ENCODE measurements around the gene PMP22.

Gene PMP22

DNA sequence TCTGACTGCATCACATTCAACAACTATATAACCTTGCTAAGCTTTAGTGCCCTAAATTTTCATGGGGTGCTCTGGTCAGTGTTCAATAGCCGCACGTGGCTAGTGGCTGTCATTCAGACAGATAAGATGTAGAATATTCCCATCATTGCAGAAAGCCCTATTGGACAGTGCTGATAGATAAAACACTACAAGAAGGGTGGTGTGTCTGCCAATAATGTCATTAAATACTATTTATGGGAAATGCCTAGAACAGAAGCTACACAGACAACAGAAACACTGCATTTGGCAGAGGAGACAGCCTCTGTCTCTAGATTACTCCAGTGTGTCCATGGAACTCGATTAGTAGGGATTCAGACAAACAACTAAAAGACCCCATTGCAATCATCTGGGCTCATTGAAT is 28.4 kb upstream of the PMP22 start:
- H3K9me3 ChIP-seq (replicated peaks in 1 of 11), result no peaks in the 10 kb centered on the region
- no peaks in the 10 kb centered on the region for H3K27me3 ChIP-seq

GRCh38 chr17:15291674-15292361 is 26.7 kb upstream of the PMP22 start:
- H3K4me2 ChIP-seq, result no peak overlapping the region
- H3K4me1 ChIP-seq, result peaks cover 0 to 4% (median 0%) of the 10 kb centered on the region in 10 experiments; a peak in 1 of 20 replicates
- no peak overlapping the region for H3K4me3 ChIP-seq
- no peaks in the 10 kb centered on the region for H3K9me3 ChIP-seq (replicated peaks in 1 of 11)
- no peak overlapping the region for H3K27ac ChIP-seq
- H4K20me1 ChIP-seq, result no peaks in the 10 kb centered on the region
- H3K27me3 ChIP-seq, result no peaks in the 10 kb centered on the region
- no peak for TF ChIP-seq Cebpa-rat (IDR thresholded peaks at IDR 0.05)
- no peak overlapping the region for H3K9ac ChIP-seq
- no peaks in the 10 kb centered on the region for H3K36me3 ChIP-seq

More for the DNA sequence above, 28.4 kb upstream of the PMP22 start:
- Histone ChIP-seq H3K4me2 (no peak overlapping the region), H4K20me1 (no peaks in the 10 kb centered on the region), H3K4me3 (no peak overlapping the region), H3K36me3 (no peaks in the 10 kb centered on the region), H3K4me1 (no peaks in the 10 kb centered on the region), H3K9ac (no peak overlapping the region), H3K27ac (no peak overlapping the region)
- no peak for TF ChIP-seq Cebpa-rat (IDR thresholded peaks at IDR 0.05)

- no peak overlapping the region for H3K4me2 ChIP-seq
- no peak for TF ChIP-seq Cebpa-rat (IDR thresholded peaks at IDR 0.05)
These were observed 25.5 kb upstream of the PMP22 start for GRCh38 chr17:15290605-15291004.

GRCh38 chr17:15289285-15290183 is 24.4 kb upstream of the PMP22 start:
- Histone ChIP-seq H3K27ac (no peak overlapping the region), H3K27me3 (no peaks in the 10 kb centered on the region), H4K20me1 (no peaks in the 10 kb centered on the region), H3K9ac (no peak overlapping the region), H3K4me3 (no peak overlapping the region), H3K4me2 (no peak overlapping the region), H3K36me3 (no peaks in the 10 kb centered on the region), H3K9me3 (replicated peaks in 1 of 11) (no peaks in the 10 kb centered on the region), H3K4me1 (peaks cover 0 to 4% (median 0%) of the 10 kb centered on the region in 10 experiments; a peak in 1 of 20 replicates)
- TF ChIP-seq Cebpa-rat (IDR thresholded peaks at IDR 0.05), result no peak

More at GRCh38 chr17:15290605-15291004, 25.5 kb upstream of the PMP22 start:
- no peaks in the 10 kb centered on the region for H3K36me3 ChIP-seq
- H4K20me1 ChIP-seq, result no peaks in the 10 kb centered on the region
- H3K4me3 ChIP-seq, result no peak overlapping the region
- no peak overlapping the region for H3K27ac ChIP-seq
- H3K9me3 ChIP-seq (replicated peaks in 1 of 11), result no peaks in the 10 kb centered on the region
- H3K4me1 ChIP-seq, result peaks cover 0 to 4% (median 0%) of the 10 kb centered on the region in 10 experiments; a peak in 1 of 20 replicates
- H3K9ac ChIP-seq, result no peak overlapping the region
- H3K27me3 ChIP-seq, result no peaks in the 10 kb centered on the region

GRCh38 chr17:15288859-15289258 is 23.7 kb upstream of the PMP22 start:
- H3K9me3 ChIP-seq (replicated peaks in 1 of 11), result no peaks in the 10 kb centered on the region
- H3K27me3 ChIP-seq, result no peaks in the 10 kb centered on the region
- H3K36me3 ChIP-seq, result no peaks in the 10 kb centered on the region
- peaks cover 0 to 4% (median 0%) of the 10 kb centered on the region in 10 experiments; a peak in 1 of 20 replicates for H3K4me1 ChIP-seq
- no peak for TF ChIP-seq Cebpa-rat (IDR thresholded peaks at IDR 0.05)
- no peak overlapping the region for H3K4me3 ChIP-seq
- no peak overlapping the region for H3K4me2 ChIP-seq
- no peaks in the 10 kb centered on the region for H4K20me1 ChIP-seq
- no peak overlapping the region for H3K9ac ChIP-seq
- no peak overlapping the region for H3K27ac ChIP-seq

DNA sequence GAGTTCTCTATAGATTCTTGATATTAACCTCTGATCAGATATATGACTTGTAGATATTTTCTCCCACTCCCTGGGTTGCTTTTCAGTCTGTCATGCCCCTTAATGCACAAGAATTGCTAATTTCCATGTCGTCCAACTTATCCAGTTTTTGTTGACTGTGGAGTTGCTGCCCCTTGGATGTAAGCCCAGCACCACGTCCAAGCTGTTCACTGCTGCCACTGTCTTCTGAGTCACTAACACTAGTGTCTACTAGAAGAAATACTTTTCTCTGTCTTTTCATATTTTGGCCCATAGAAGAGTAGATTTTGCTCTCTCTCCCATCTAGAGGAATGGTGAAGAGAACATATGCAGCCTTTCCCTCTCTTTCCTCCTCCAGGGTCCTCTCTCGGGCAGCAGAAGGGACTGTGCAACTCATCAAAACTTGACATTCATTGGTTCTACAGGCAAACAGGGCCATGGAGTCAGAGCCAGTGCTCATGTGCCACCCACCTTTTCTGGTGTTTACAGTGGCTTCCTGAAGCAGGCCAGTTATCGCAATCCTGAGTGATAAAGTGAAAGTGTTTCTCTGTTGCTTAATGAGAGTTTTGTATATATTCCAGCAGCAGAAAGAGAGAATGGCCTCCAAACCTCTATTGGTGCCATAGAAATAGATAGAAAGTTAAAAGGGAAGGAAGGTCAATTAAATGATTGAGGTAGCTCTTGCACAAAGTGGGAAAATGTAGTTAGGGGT is 22.6 kb upstream of the PMP22 start:
- Histone ChIP-seq H4K20me1 (no peaks in the 10 kb centered on the region), H3K27me3 (no peaks in the 10 kb centered on the region), H3K36me3 (no peaks in the 10 kb centered on the region), H3K9me3 (replicated peaks in 1 of 11) (peaks cover 0 to 2% (median 0%) of the 10 kb centered on the region in 11 experiments; a peak in 2 of 22 replicates), H3K4me2 (peak overlapping the region in 2 of 11 experiments; percentile 13 to 17; a peak in 1 of 22 replicates), H3K4me1 (peaks cover 0 to 4% (median 0%) of the 10 kb centered on the region in 10 experiments; a peak in 1 of 20 replicates), H3K27ac (no peak overlapping the region), H3K4me3 (no peak overlapping the region), H3K9ac (no peak overlapping the region)
- TF ChIP-seq Cebpa-rat (IDR thresholded peaks at IDR 0.05), result no peak

DNA sequence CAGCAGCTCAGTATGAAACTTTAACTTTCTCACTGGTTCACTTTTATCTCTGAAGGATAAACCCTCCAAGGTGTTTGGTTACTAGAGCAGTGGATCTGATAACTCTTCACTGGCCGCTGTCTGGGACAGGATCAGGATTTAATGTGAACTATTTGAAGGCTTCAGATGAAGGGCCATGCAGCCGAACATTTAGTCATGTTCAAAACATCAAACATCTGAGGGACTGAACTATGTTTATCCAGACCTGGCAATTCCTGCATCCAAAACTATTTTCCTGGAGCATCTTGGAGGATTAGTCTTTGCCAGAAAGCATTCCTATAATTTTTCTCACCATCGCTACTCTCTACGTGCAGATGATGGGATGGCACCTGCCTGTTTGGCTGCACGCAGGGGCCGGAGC is 20.3 kb upstream of the PMP22 start:
- Histone ChIP-seq H3K9me3 (replicated peaks in 1 of 11) (peaks cover 0 to 8% (median 0%) of the 10 kb centered on the region in 11 experiments; a peak in 5 of 22 replicates), H3K4me3 (no peak overlapping the region), H3K4me1 (peaks cover 0 to 4% (median 0%) of the 10 kb centered on the region in 10 experiments; a peak in 1 of 20 replicates), H3K27me3 (no peaks in the 10 kb centered on the region), H3K27ac (no peak overlapping the region), H3K36me3 (no peaks in the 10 kb centered on the region), H3K4me2 (no peak overlapping the region), H3K9ac (no peak overlapping the region), H4K20me1 (no peaks in the 10 kb centered on the region)
- no peak for TF ChIP-seq Cebpa-rat (IDR thresholded peaks at IDR 0.05)

DNA sequence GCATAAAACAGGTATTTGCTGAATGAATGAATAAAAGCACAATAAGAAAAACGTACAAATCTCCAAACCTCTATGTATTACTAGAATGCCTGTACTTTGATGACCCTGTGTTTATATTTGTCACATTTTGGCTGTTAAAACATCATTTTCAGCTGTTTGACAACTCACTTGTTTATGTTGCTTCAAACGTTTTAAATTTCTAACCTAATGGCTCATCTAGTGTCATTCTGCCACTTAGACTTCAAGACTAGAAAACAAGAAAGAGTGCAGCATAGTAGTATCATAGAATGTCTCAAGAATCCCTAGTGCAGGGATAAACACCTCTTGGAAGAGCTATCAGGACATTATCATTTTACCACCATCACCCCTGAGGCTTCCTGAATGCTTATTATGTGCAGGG is 19.4 kb upstream of the PMP22 start:
- Histone ChIP-seq H3K4me1 (peaks cover 0 to 4% (median 0%) of the 10 kb centered on the region in 10 experiments; a peak in 1 of 20 replicates), H3K4me2 (no peak overlapping the region), H3K27ac (no peak overlapping the region)

GRCh38 chr17:15284107-15284506 is 19.0 kb upstream of the PMP22 start:
- no peaks in the 10 kb centered on the region for H4K20me1 ChIP-seq
- no peaks in the 10 kb centered on the region for H3K36me3 ChIP-seq
- H3K9me3 ChIP-seq (replicated peaks in 1 of 11), result peaks cover 0 to 13% (median 0%) of the 10 kb centered on the region in 11 experiments; a peak in 6 of 22 replicates
- TF ChIP-seq Cebpa-rat (IDR thresholded peaks at IDR 0.05), result no peak
- no peaks in the 10 kb centered on the region for H3K27me3 ChIP-seq
- no peak overlapping the region for H3K4me2 ChIP-seq
- H3K9ac ChIP-seq, result no peak overlapping the region
- no peak overlapping the region for H3K4me3 ChIP-seq
- H3K27ac ChIP-seq, result no peak overlapping the region
- H3K4me1 ChIP-seq, result peaks cover 0 to 4% (median 0%) of the 10 kb centered on the region in 10 experiments; a peak in 1 of 20 replicates

More for the DNA sequence above, 19.4 kb upstream of the PMP22 start:
- TF ChIP-seq Cebpa-rat (IDR thresholded peaks at IDR 0.05), result no peak
- H3K4me3 ChIP-seq, result no peak overlapping the region
- H4K20me1 ChIP-seq, result no peaks in the 10 kb centered on the region
- no peaks in the 10 kb centered on the region for H3K27me3 ChIP-seq
- H3K9ac ChIP-seq, result no peak overlapping the region
- peaks cover 0 to 8% (median 0%) of the 10 kb centered on the region in 11 experiments; a peak in 5 of 22 replicates for H3K9me3 ChIP-seq (replicated peaks in 1 of 11)
- H3K36me3 ChIP-seq, result no peaks in the 10 kb centered on the region

All from BLaER1 treated with 17β-estradiol and CSF1 and Interleukin-3, amounts not matched to agents 10 nM and 100 nM (cell line).